GM19438 (cell line): ENCODE results near the gene PIGQ.

ENCODE experiments used
- ATAC-seq: cut with Tn5 transposase; IDR thresholded peaks from one replicate; pipeline ENCODE4 v1.9.1; 2021; ENCODE audit warnings: low read depth; ENCODE audit not compliant: unreplicated experiment

Gene PIGQ

GRCh38 chr16:583470-583814, 13.7 kb downstream of the PIGQ start:
- ATAC-seq = no peak

GRCh38 chr16:583815-584591, 14.2 kb downstream of the PIGQ start:
- no peak for ATAC-seq

DNA sequence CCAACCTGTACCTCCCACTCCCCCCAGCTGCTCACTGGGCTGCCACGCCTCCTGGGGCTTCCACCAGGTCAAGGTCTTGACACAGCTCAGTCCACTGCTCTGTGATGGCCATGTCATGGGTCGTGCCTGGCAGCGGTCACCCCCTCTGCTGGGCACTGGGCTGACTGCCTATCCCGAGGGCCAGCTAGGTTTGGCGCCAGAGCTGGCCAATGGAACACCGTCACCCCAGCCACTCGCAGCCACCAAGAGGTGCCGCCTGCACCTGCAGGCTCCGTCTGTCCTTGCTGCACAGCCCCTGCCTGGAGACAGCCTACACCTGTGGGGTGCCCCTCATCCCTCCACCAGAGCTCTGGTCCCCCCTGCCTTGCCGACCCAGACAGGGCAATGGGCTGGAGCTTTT, 15.6 kb downstream of the PIGQ start:
- no peak for ATAC-seq

GRCh38 chr16:586047-586644, 16.4 kb downstream of the PIGQ start:
- no peak for ATAC-seq

GRCh38 chr16:586645-587590, 17.1 kb downstream of the PIGQ start:
- ATAC-seq = no peak

- ATAC-seq = peak; percentile 7
Measured at GRCh38 chr16:588639-588888, 18.8 kb downstream of the PIGQ start.

GRCh38 chr16:588889-589657, 19.3 kb downstream of the PIGQ start:
- peak; percentile 80 for ATAC-seq

- ATAC-seq = peak; percentile 70
Measured at GRCh38 chr16:589658-590187, 20.0 kb downstream of the PIGQ start, which contains the start of gene RAB40C. TSS of gene RAB40C (plus strand) at chr16:590066. CDS start at chr16:590292, 226 bp downstream.

GRCh38 chr16:590188-590814, 20.5 kb downstream of the PIGQ start:
- no peak for ATAC-seq

GRCh38 chr16:590815-591200, 21.0 kb downstream of the PIGQ start:
- no peak for ATAC-seq

- no peak for ATAC-seq
Measured at GRCh38 chr16:591231-591630, 21.5 kb downstream of the PIGQ start.

DNA sequence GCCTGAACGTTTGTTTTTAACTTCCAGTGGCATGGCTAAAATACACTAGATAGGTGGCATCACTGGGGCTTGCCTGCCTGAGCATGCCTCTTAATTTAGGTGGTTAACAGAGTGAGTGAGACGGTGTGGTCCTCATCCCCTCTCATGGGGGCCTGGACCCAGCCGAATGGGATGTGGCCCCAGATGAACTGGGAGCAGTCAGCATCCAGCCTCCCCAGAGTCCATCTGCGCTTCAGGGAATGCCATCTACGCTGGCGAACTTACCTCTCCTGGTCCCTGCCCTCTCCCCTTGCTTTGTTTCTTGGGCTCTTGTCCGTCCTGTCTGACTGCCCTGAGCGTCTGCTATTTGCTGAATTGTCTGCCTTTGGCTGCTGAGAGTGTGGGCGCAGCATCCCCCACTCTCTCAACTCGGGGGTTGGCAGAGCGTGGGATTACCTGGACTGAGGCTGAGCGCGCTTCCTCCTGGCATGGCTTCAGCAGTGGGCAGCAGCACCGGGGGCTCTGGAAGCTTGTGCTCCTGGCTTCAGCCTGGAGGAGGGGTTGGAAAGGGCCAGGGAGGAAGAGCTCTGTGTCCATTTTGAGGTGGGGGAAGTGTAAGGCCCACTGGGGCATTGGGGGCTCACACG, 22.2 kb downstream of the PIGQ start:
- ATAC-seq = no peak

- no peak for ATAC-seq
Measured at GRCh38 chr16:592518-593306, 22.9 kb downstream of the PIGQ start.

DNA sequence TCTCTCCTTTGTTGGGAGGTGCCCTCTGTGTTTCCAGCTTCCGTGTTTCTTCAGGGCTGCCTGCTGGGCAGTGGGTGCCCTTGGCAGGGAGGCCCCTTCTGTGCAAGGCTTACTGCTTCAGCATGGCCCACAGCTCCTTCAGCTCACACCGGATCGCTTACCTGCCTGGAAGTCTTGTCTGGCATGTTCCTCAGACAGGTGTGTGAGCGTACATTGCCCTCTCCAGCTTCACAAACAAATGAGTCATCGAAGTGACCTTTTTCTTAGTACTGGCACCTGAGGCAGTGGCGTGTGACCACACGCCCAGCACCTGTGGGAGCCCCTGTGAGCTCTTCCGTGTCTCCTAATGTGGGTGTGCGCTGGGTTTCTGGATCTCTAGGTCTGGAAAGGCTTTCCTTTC, 23.6 kb downstream of the PIGQ start:
- no peak for ATAC-seq

DNA sequence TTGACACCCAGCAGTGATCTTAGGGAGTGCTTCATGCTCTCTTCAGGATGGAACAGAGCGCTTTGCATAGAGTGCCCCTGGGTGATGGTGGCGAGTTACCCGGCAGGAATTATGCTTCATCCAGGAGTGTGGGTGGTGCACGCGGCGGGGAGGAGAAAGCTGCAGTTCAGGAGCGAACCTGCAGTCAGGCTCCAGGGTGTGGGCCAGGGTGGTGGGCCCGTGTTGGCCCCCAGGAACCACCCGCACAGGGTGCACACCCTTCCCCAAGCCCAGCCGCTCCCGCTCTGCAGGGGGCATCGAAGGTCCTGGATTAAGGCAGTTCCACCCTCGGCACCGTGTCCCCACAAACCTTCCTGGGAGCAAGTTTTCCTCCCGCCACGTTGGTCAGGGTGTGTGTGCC, 24.0 kb downstream of the PIGQ start:
- no peak for ATAC-seq

DNA sequence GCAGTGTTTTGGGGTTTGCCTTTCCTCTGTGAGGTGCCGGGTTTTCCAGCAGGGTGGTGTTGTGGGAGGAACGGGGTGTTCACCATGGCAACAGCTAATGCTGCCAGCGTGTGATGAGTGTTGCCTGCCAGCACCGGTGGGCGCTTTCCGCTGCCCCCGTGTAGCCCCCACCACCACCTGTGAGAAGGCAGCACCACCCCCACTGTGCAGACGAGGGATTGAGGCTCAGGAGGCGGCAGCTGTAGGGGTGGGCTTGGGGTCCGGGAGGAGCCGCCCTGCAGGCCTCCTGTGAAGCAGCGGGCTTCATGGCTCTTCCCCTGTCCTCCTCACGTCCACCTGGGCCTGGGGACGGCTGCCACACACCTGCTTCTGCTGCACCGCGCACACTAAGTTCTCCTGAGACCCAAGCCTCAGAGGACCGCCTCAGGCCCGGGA, 25.3 kb downstream of the PIGQ start:
- ATAC-seq = no peak

- ATAC-seq = no peak
Measured at GRCh38 chr16:595942-596735, 26.4 kb downstream of the PIGQ start.

GRCh38 chr16:596736-597060, 26.9 kb downstream of the PIGQ start:
- no peak for ATAC-seq
